Measurements from ENCODE around the gene MEOX1.

DNA sequence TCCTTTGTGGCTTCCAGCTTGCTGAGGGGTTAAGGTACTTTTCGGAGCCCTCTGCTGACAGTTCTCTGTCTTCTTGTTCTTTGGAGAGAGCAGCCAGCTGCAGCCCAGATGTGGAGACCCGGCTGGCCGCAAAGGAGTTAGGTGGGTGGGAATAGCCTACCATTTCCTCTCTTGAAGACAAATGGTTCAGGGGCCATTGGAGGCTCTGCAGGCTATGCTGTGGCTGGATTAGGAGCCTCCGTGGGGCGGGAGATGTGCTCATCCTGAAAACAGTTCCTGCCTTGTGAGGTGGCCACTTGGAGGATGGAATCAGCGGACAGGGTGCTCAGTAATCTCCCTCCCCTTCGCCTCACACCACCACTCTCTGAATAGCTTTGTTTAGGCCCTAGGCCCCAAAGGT lies 30.3 kb downstream of the MEOX1 start:
- TF ChIP-seq, protein P1, sequence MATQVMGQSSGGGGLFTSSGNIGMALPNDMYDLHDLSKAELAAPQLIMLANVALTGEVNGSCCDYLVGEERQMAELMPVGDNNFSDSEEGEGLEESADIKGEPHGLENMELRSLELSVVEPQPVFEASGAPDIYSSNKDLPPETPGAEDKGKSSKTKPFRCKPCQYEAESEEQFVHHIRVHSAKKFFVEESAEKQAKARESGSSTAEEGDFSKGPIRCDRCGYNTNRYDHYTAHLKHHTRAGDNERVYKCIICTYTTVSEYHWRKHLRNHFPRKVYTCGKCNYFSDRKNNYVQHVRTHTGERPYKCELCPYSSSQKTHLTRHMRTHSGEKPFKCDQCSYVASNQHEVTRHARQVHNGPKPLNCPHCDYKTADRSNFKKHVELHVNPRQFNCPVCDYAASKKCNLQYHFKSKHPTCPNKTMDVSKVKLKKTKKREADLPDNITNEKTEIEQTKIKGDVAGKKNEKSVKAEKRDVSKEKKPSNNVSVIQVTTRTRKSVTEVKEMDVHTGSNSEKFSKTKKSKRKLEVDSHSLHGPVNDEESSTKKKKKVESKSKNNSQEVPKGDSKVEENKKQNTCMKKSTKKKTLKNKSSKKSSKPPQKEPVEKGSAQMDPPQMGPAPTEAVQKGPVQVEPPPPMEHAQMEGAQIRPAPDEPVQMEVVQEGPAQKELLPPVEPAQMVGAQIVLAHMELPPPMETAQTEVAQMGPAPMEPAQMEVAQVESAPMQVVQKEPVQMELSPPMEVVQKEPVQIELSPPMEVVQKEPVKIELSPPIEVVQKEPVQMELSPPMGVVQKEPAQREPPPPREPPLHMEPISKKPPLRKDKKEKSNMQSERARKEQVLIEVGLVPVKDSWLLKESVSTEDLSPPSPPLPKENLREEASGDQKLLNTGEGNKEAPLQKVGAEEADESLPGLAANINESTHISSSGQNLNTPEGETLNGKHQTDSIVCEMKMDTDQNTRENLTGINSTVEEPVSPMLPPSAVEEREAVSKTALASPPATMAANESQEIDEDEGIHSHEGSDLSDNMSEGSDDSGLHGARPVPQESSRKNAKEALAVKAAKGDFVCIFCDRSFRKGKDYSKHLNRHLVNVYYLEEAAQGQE (IDR thresholded peaks at IDR 0.05; ENCODE audit: low read depth): no peak
- no peak for TF ChIP-seq TCF12 (IDR thresholded peaks at IDR 0.05; ENCODE audit: low read depth)
- TF ChIP-seq CREB1 (IDR thresholded peaks at IDR 0.05; ENCODE audit: low read depth): no peak
- TF ChIP-seq, protein P2, sequence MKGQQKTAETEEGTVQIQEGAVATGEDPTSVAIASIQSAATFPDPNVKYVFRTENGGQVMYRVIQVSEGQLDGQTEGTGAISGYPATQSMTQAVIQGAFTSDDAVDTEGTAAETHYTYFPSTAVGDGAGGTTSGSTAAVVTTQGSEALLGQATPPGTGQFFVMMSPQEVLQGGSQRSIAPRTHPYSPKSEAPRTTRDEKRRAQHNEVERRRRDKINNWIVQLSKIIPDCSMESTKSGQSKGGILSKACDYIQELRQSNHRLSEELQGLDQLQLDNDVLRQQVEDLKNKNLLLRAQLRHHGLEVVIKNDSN (IDR thresholded peaks at IDR 0.05): no peak
- no peak for TF ChIP-seq CEBPB (IDR thresholded peaks at IDR 0.05)
- no peak for TF ChIP-seq TAF1 (IDR thresholded peaks at IDR 0.05; ENCODE audit: low read depth)
- TF ChIP-seq EP300 (IDR thresholded peaks at IDR 0.05; ENCODE audit: borderline replicate concordance): no peak
